Measurements from ENCODE around the gene FGL2.

FGL2 gene

DNA sequence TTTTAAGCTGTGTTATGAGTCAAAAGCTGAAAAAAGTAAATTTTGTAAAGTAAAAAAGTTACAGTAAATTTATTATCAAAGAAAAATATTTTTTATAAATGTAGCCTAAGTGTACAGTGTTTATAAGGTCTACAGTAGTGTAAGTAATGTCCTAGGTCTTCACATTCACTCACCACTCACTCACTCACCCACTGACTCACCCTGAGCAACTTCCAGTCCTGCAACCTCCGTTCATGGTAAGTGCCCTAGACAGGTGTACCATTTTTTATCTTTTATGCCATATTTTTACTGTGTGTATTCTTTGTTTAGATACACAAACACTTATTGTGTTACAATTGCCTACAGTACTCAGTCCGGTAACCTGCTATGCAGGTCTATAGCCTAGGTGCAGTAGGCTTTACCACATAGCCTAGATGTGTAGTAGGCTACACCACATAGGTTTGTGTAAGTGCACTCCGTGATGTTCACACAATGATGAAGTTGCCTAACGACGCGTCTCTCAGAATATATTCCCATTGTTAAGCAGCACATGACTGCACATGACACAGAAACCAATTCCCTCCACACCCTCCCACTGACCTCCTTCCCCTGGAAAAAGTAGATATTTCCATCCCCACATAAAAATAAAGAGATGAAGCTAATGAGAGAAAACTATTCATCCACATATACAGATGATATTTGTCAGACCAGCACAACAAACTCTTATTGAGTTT, 44.8 kb upstream of the FGL2 start:
- DNase-seq (ENCODE audit: low read depth), result no peak
- no peak overlapping the region for H3K4me3 ChIP-seq (ENCODE audit: low read depth, low read length)
- TF ChIP-seq, protein P1, sequence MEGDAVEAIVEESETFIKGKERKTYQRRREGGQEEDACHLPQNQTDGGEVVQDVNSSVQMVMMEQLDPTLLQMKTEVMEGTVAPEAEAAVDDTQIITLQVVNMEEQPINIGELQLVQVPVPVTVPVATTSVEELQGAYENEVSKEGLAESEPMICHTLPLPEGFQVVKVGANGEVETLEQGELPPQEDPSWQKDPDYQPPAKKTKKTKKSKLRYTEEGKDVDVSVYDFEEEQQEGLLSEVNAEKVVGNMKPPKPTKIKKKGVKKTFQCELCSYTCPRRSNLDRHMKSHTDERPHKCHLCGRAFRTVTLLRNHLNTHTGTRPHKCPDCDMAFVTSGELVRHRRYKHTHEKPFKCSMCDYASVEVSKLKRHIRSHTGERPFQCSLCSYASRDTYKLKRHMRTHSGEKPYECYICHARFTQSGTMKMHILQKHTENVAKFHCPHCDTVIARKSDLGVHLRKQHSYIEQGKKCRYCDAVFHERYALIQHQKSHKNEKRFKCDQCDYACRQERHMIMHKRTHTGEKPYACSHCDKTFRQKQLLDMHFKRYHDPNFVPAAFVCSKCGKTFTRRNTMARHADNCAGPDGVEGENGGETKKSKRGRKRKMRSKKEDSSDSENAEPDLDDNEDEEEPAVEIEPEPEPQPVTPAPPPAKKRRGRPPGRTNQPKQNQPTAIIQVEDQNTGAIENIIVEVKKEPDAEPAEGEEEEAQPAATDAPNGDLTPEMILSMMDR (IDR thresholded peaks at IDR 0.05; ENCODE audit: control insufficient read depth, extremely low read depth, insufficient read depth), result no peak

GRCh38 chr7:77242554-77242953, 42.9 kb upstream of the FGL2 start:
- H3K4me3 ChIP-seq (ENCODE audit: low read depth, low read length), result no peak overlapping the region
- DNase-seq (ENCODE audit: low read depth), result no peak
- TF ChIP-seq, protein P1 (IDR thresholded peaks at IDR 0.05; ENCODE audit: control insufficient read depth, extremely low read depth, insufficient read depth), result no peak

- H3K4me3 ChIP-seq (ENCODE audit: low read depth, low read length), result no peak overlapping the region
- no peak for DNase-seq (ENCODE audit: low read depth)
- TF ChIP-seq, protein P1 (IDR thresholded peaks at IDR 0.05; ENCODE audit: control insufficient read depth, extremely low read depth, insufficient read depth), result no peak
Observed at GRCh38 chr7:77242068-77242467, 42.4 kb upstream of the FGL2 start.

DNA sequence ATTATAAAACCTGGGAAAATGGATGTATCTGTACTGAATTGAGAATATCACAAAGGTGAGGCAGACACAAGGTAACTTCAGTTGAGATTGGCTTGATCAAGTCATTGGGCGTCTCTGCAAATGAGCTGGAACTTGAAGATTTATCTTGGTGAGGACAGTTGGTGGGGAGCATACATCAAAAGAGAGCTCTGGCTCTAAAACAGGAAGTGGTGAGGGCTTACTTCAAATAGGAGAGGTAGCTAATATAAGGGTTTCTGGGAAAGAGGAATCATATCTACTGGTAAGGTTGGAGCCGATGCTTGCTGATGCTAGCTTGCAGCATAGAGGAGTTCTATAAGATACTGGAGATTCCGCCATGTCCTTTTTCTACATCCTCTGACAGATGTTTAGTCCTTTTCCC, 39.9 kb upstream of the FGL2 start:
- TF ChIP-seq, protein P1 (IDR thresholded peaks at IDR 0.05; ENCODE audit: control insufficient read depth, extremely low read depth, insufficient read depth), result no peak
- DNase-seq (ENCODE audit: low read depth), result no peak
- no peak overlapping the region for H3K4me3 ChIP-seq (ENCODE audit: low read depth, low read length)

- no peak for DNase-seq (ENCODE audit: low read depth)
- TF ChIP-seq, protein P1 (IDR thresholded peaks at IDR 0.05; ENCODE audit: control insufficient read depth, extremely low read depth, insufficient read depth), result no peak
- H3K4me3 ChIP-seq (ENCODE audit: low read depth, low read length), result no peak overlapping the region
Observed at GRCh38 chr7:77238703-77239136, 39.1 kb upstream of the FGL2 start.

GRCh38 chr7:77235276-77235675, 35.7 kb upstream of the FGL2 start:
- no peak for DNase-seq (ENCODE audit: low read depth)
- no peak overlapping the region for H3K4me3 ChIP-seq (ENCODE audit: low read depth, low read length)

More at GRCh38 chr7:77235276-77235675, 35.7 kb upstream of the FGL2 start:
- TF ChIP-seq, protein P1 (IDR thresholded peaks at IDR 0.05; ENCODE audit: control insufficient read depth, extremely low read depth, insufficient read depth), result no peak

Data from LNCaP clone FGC (cell line).